Keratinocyte (primary cell): Measurements from ENCODE around the gene FIGNL1. TPM values are rescaled to one million over a fixed set of nuclear protein-coding genes. Genes with fewer than 3 reads are reported as not detected.
A peak's percentile ranks its signal among the peaks of the same experiment; 100 is the strongest.

Experiments
- DNase-seq: peaks from one replicate; pipeline ENCODE4 v3.0.0-alpha.2; 2011; ENCODE audit warnings: low read depth, missing footprints, low spot score
- FAIRE-seq: peaks from 2 replicates; lab custom pipeline; 2011; peaks lifted over from hg19 to GRCh38; lab: Jason Lieb, UNC
- H2AFZ ChIP-seq: 2 replicates; pipeline ENCODE4 v1.6.0; 2012; ENCODE audit warnings: low read length, control low read depth, inconsistent platforms; ENCODE audit not compliant: control insufficient read depth
- H3K27ac ChIP-seq: 2 replicates; pipeline ENCODE4 v1.5.1; 2011; ENCODE audit warnings: low read length; ENCODE audit not compliant: control insufficient read depth, insufficient read depth
- H3K27me3 ChIP-seq: 3 replicates; pipeline ENCODE4 v1.6.0; 2011; ENCODE audit warnings: low read length; ENCODE audit not compliant: control insufficient read depth, insufficient read depth; ENCODE audit errors: extremely low read depth
- H3K36me3 ChIP-seq, 2 experiments: 2 replicates in 1 of 2; 3 replicates in 1 of 2; pipeline ENCODE4 v1.5.1; 2011; ENCODE audit warnings: low read length in 2 of 2, mild to moderate bottlenecking in 1 of 2; ENCODE audit not compliant: control insufficient read depth in 2 of 2, insufficient read depth in 2 of 2; ENCODE audit errors: extremely low read depth in 1 of 2
- H3K4me1 ChIP-seq: 3 replicates; pipeline ENCODE4 v1.5.1; 2011; ENCODE audit warnings: low read length; ENCODE audit not compliant: control insufficient read depth, insufficient read depth; ENCODE audit errors: extremely low read depth
- H3K4me2 ChIP-seq: 3 replicates; pipeline ENCODE4 v1.6.0; 2011; ENCODE audit warnings: low read depth, low read length; ENCODE audit not compliant: control insufficient read depth, insufficient read depth; ENCODE audit errors: extremely low read depth
- H3K4me3 ChIP-seq, 3 experiments: fragments of 200-600 bp in 1 of 3; sonication (generic) in 1 of 3; 2 replicates in 2 of 3; 3 replicates in 1 of 3; pipeline ENCODE4 v1.5.1; 2011 to 2016; ENCODE audit warnings: low read length in 3 of 3, mild to moderate bottlenecking in 3 of 3, control low read depth in 2 of 3, inconsistent platforms in 1 of 3, low read depth in 1 of 3, mixed read lengths in 1 of 3, mixed run types in 1 of 3, moderate library complexity in 1 of 3; ENCODE audit not compliant: control insufficient read depth in 2 of 3, insufficient read depth in 2 of 3; ENCODE audit errors: extremely low read depth in 1 of 3
- H3K79me2 ChIP-seq: 2 replicates; pipeline ENCODE4 v1.6.0; 2012; ENCODE audit warnings: low read length; ENCODE audit not compliant: control insufficient read depth, insufficient read depth
- H3K9ac ChIP-seq: 3 replicates; pipeline ENCODE4 v1.6.0; 2011; ENCODE audit warnings: low read length; ENCODE audit not compliant: control insufficient read depth, insufficient read depth; ENCODE audit errors: extremely low read depth
- H3K9me1 ChIP-seq: 3 replicates; pipeline ENCODE4 v1.6.0; 2011; ENCODE audit warnings: low read length; ENCODE audit not compliant: control insufficient read depth, insufficient read depth; ENCODE audit errors: extremely low read depth
- H3K9me3 ChIP-seq: 2 replicates; pipeline ENCODE4 v1.5.1; 2012; ENCODE audit warnings: low read depth, low read length; ENCODE audit not compliant: control insufficient read depth
- H4K20me1 ChIP-seq: 3 replicates; pipeline ENCODE4 v1.6.0; 2011; ENCODE audit warnings: low read length; ENCODE audit not compliant: control insufficient read depth, insufficient read depth; ENCODE audit errors: extremely low read depth
- EZH2 ChIP-seq: IDR thresholded peaks from one replicate; pipeline ENCODE4 v1.6.1; 2012; ENCODE audit warnings: inconsistent platforms, mild to moderate bottlenecking, low read length, moderate library complexity
- dilution Hi-C: fragments of 300-500 bp; cut with MboI; formaldehyde crosslinking; loops from one replicate; pipeline ENCODE4 v1.7.0; 2020; ENCODE audit warnings: low sequenced_read_pairs; ENCODE audit not compliant: extremely low pct_ligation_motif_present
- polyA plus RNA-seq, 5 experiments: library from polyadenylated mRNA; depleted of rRNA in 3 of 5; stranded (reverse) in 3 of 5; stranded (forward) in 1 of 5; unstranded in 1 of 5; fragments of >200 nt; gene quantifications; 1 replicate in 1 of 5; 2 replicates in 3 of 5; 3 replicates in 1 of 5; pipeline versions ENCODE4 v1.2.1 to v1.2.3, GENCODE V29; 2011 to 2012; ENCODE audit warnings: missing spikeins in 2 of 5, low read depth in 1 of 5, low replicate concordance in 1 of 5
- TF ChIP-seq, protein P1 (sequence below), 3 experiments: IDR thresholded peaks in 1 of 3; conservative IDR thresholded peaks in 1 of 3; optimal IDR thresholded peaks in 1 of 3; 2 replicates in 2 of 3; 3 replicates in 1 of 3; pipeline versions ENCODE3 to v1.5.1; 2011; ENCODE audit warnings: low read length in 3 of 3, mild to moderate bottlenecking in 3 of 3, moderate library complexity in 2 of 3, control low read depth in 1 of 3, inconsistent platforms in 1 of 3; ENCODE audit not compliant: insufficient read depth in 2 of 3; ENCODE audit errors: extremely low read depth in 1 of 3

The FIGNL1 gene
- polyA plus RNA-seq, 1 donor (not counting 4 experiments of a cell fraction or from before 2014, with no cell fraction given): 12.7 TPM

GRCh38 chr7:50449501-50449880, 659 bp downstream of the FIGNL1 start:
- FAIRE-seq: no peak
- Histone ChIP-seq H2AFZ (no peak overlapping the region), H3K4me1 (peaks cover 27% of the 10 kb centered on the region)

GRCh38 chr7:50448823-50449222, 1.3 kb downstream of the FIGNL1 start:
- H3K9me1 ChIP-seq: no peaks in the 10 kb centered on the region
- peak overlapping the region; percentile 78 for H3K4me2 ChIP-seq
- H3K4me3 ChIP-seq: no peak overlapping the region
- peaks cover 5% of the 10 kb centered on the region for H3K79me2 ChIP-seq
- peaks cover 0 to 12% of the 10 kb centered on the region in 2 experiments for H3K36me3 ChIP-seq
- peaks cover 27% of the 10 kb centered on the region for H3K4me1 ChIP-seq
- FAIRE-seq: no peak
- no peaks in the 10 kb centered on the region for H3K27me3 ChIP-seq
- no peaks in the 10 kb centered on the region for H3K9me3 ChIP-seq
- no peak overlapping the region for H3K9ac ChIP-seq
- no peak for DNase-seq
- H4K20me1 ChIP-seq: no peaks in the 10 kb centered on the region
- dilution Hi-C loops: no loop called here
- TF ChIP-seq, protein P1, sequence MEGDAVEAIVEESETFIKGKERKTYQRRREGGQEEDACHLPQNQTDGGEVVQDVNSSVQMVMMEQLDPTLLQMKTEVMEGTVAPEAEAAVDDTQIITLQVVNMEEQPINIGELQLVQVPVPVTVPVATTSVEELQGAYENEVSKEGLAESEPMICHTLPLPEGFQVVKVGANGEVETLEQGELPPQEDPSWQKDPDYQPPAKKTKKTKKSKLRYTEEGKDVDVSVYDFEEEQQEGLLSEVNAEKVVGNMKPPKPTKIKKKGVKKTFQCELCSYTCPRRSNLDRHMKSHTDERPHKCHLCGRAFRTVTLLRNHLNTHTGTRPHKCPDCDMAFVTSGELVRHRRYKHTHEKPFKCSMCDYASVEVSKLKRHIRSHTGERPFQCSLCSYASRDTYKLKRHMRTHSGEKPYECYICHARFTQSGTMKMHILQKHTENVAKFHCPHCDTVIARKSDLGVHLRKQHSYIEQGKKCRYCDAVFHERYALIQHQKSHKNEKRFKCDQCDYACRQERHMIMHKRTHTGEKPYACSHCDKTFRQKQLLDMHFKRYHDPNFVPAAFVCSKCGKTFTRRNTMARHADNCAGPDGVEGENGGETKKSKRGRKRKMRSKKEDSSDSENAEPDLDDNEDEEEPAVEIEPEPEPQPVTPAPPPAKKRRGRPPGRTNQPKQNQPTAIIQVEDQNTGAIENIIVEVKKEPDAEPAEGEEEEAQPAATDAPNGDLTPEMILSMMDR (optimal IDR thresholded peaks at IDR 0.05 in 1 of 3, IDR thresholded peaks at IDR 0.05 in 1 of 3, conservative IDR thresholded peaks at IDR 0.05 in 1 of 3; ENCODE audit: extremely low read depth in 1 of 3, insufficient read depth in 2 of 3, low read length in 3 of 3): no peak
- no peak for TF ChIP-seq EZH2
- no peak overlapping the region for H3K27ac ChIP-seq
- H2AFZ ChIP-seq: no peak overlapping the region

More at GRCh38 chr7:50449501-50449880, 659 bp downstream of the FIGNL1 start:
- dilution Hi-C loops: no loop called here
- Histone ChIP-seq H3K79me2 (peaks cover 5% of the 10 kb centered on the region), H3K27ac (peak overlapping the region; percentile 71), H3K9me1 (no peaks in the 10 kb centered on the region), H3K9me3 (no peaks in the 10 kb centered on the region), H3K9ac (peak overlapping the region; percentile 80), H3K4me3 (peak overlapping the region; percentile 75 to 77 (median 76)), H3K4me2 (peak overlapping the region; percentile 78), H3K27me3 (no peaks in the 10 kb centered on the region), H4K20me1 (no peaks in the 10 kb centered on the region), H3K36me3 (peaks cover 0 to 12% of the 10 kb centered on the region in 2 experiments)
- DNase-seq: no peak
- TF ChIP-seq, protein P1 (optimal IDR thresholded peaks at IDR 0.05 in 1 of 3, IDR thresholded peaks at IDR 0.05 in 1 of 3, conservative IDR thresholded peaks at IDR 0.05 in 1 of 3; ENCODE audit: extremely low read depth in 1 of 3, insufficient read depth in 2 of 3, low read length in 3 of 3): no peak
- TF ChIP-seq EZH2: no peak
